HepG2 (cell line): ENCODE data around the gene DPP6. TPM values are rescaled to one million over a fixed set of nuclear protein-coding genes. Genes with fewer than 3 reads are reported as not detected.
A peak's percentile ranks its signal among the peaks of the same experiment; 100 is the strongest.

Source experiments
- FOXM1 ChIP-seq: sonication (generic); formaldehyde crosslinking; IDR thresholded peaks from 2 replicates; pipeline ENCODE4 v1.5.0; 2020; ENCODE audit warnings: missing genetic modification reagents
- IRF1 ChIP-seq: sonication (generic); formaldehyde crosslinking; IDR thresholded peaks from 2 replicates; pipeline ENCODE4 v1.4.0; 2020; ENCODE audit warnings: low read depth, mild to moderate bottlenecking, missing genetic modification reagents
- KLF13 ChIP-seq: sonication (generic); formaldehyde crosslinking; IDR thresholded peaks from 2 replicates; pipeline ENCODE4 v1.4.0; 2020; ENCODE audit warnings: mild to moderate bottlenecking, missing genetic modification reagents
- LBX2 ChIP-seq: sonication (generic); formaldehyde crosslinking; IDR thresholded peaks from 2 replicates; pipeline ENCODE4 v1.5.0; 2020; ENCODE audit warnings: missing genetic modification reagents, mild to moderate bottlenecking, borderline replicate concordance
- MAFK ChIP-seq, 2 experiments: IDR thresholded peaks in 1 of 2; conservative IDR thresholded peaks in 1 of 2; 2 replicates each; pipeline ENCODE4 v1.6.1; 2011; ENCODE audit warnings: improper control_type of control experiment in 2 of 2, low read length in 2 of 2
- MEIS1 ChIP-seq: sonication (generic); formaldehyde crosslinking; IDR thresholded peaks from 2 replicates; pipeline ENCODE4 v1.9.0; 2021; ENCODE audit warnings: mild to moderate bottlenecking, missing genetic modification reagents, moderate library complexity, borderline replicate concordance
- NCOA2 ChIP-seq: sonication (generic); formaldehyde crosslinking; IDR thresholded peaks from 2 replicates; pipeline ENCODE4 v1.8.0; 2022; ENCODE audit warnings: inconsistent platforms
- PATZ1 ChIP-seq: sonication (generic); formaldehyde crosslinking; IDR thresholded peaks from 2 replicates; pipeline ENCODE4 v1.4.0; 2020; ENCODE audit warnings: missing genetic modification reagents
- RARG ChIP-seq: sonication (generic); formaldehyde crosslinking; IDR thresholded peaks from 2 replicates; pipeline ENCODE4 v1.4.0; 2020; ENCODE audit warnings: low read depth, mild to moderate bottlenecking, missing genetic modification reagents
- REXO4 ChIP-seq: sonication (generic); formaldehyde crosslinking; IDR thresholded peaks from 2 replicates; pipeline ENCODE4 v1.8.0; 2022; ENCODE audit warnings: missing genetic modification reagents, mild to moderate bottlenecking, borderline replicate concordance
- SIX4 ChIP-seq: sonication (generic); formaldehyde crosslinking; IDR thresholded peaks from 2 replicates; pipeline ENCODE4 v1.4.0; 2020; ENCODE audit warnings: missing genetic modification reagents
- TOPORS ChIP-seq: sonication (generic); formaldehyde crosslinking; IDR thresholded peaks from 2 replicates; pipeline ENCODE4 v1.8.0; 2023; ENCODE audit warnings: mild to moderate bottlenecking, missing genetic modification reagents
- UBTF ChIP-seq: sonication (generic); formaldehyde crosslinking; IDR thresholded peaks from 2 replicates; pipeline ENCODE4 v1.4.0; 2020; ENCODE audit warnings: mild to moderate bottlenecking, missing genetic modification reagents
- ZBTB4 ChIP-seq: sonication (generic); formaldehyde crosslinking; IDR thresholded peaks from 2 replicates; pipeline ENCODE4 v1.4.0; 2020; ENCODE audit warnings: missing genetic modification reagents, mild to moderate bottlenecking, borderline replicate concordance
- ZFP37 ChIP-seq: sonication (generic); formaldehyde crosslinking; IDR thresholded peaks from 2 replicates; pipeline ENCODE4 v1.4.0; 2020; ENCODE audit warnings: missing genetic modification reagents, borderline replicate concordance
- ZFP82 ChIP-seq: sonication (generic); formaldehyde crosslinking; IDR thresholded peaks from 2 replicates; pipeline ENCODE4 v1.5.1; 2020; ENCODE audit warnings: mild to moderate bottlenecking, missing genetic modification reagents, borderline replicate concordance
- ZFX ChIP-seq: sonication (generic); formaldehyde crosslinking; IDR thresholded peaks from 2 replicates; pipeline ENCODE4 v1.4.0; 2020; ENCODE audit warnings: mild to moderate bottlenecking, low read depth, missing genetic modification reagents, moderate library complexity
- ZNF33A ChIP-seq: sonication (generic); formaldehyde crosslinking; IDR thresholded peaks from 2 replicates; pipeline ENCODE4 v1.5.1; 2020; ENCODE audit warnings: missing genetic modification reagents, mild to moderate bottlenecking, moderate library complexity, borderline replicate concordance
- ZNF468 ChIP-seq: sonication (generic); formaldehyde crosslinking; IDR thresholded peaks from 2 replicates; pipeline ENCODE4 v1.8.0; 2022; ENCODE audit warnings: mild to moderate bottlenecking, moderate library complexity, missing genetic modification reagents
- ZNF678 ChIP-seq: sonication (generic); formaldehyde crosslinking; IDR thresholded peaks from 2 replicates; pipeline ENCODE4 v1.4.0; 2020; ENCODE audit warnings: mild to moderate bottlenecking, missing genetic modification reagents
- ZNF777 ChIP-seq: sonication (generic); formaldehyde crosslinking; IDR thresholded peaks from 2 replicates; pipeline ENCODE4 v1.4.0; 2020; ENCODE audit warnings: missing genetic modification reagents
- polyA plus RNA-seq, 8 experiments: library from polyadenylated mRNA; depleted of rRNA in 3 of 8; stranded (reverse) in 7 of 8; unstranded in 1 of 8; fragments of >200 nt; fragmentation: Illumina TruSeq in 4 of 8; extraction: Trizol in 4 of 8; gene quantifications; 2 replicates each; pipeline versions ENCODE4 v1.2.1 to v1.2.3, GENCODE V29; 2011 to 2016; ENCODE audit warnings: low read depth in 4 of 8, missing spikeins in 1 of 8, mixed read lengths in 1 of 8; ENCODE audit not compliant: insufficient read depth in 1 of 8
- total RNA-seq, 5 experiments: library from RNA; depleted of rRNA; stranded (reverse); fragments of >200 nt; fragmentation: Illumina TruSeq; extraction: Trizol; gene quantifications; 2 replicates each; pipeline ENCODE4 v1.2.3, GENCODE V29; 2016; ENCODE audit warnings: low read depth in 1 of 5

The DPP6 gene
- total and polyA plus RNA-seq, 2 of the 13 experiments (the other 11 are each of a cell fraction or from before 2014, with no cell fraction given) = not detected

GRCh38 chr7:154913638-154914307, 861.6 kb downstream of the DPP6 start (continued):
- TF ChIP-seq UBTF (CRISPR knock-in tag) (peak; percentile 55), ZBTB4 (peak; percentile 26; the same call in 1 of the 2 replicates), ZNF777 (CRISPR knock-in tag) (no peak), MAFK (conservative IDR thresholded peaks at IDR 0.05 in 1 of 2, IDR thresholded peaks at IDR 0.05 in 1 of 2; ENCODE audit: low read length in 2 of 2) (no peak), RARG (no peak), ZNF33A (CRISPR knock-in tag) (no peak), ZNF678 (CRISPR knock-in tag) (no peak), ZFP37 (CRISPR knock-in tag) (0 out of 2 replicates have a peak, but pooled peaks have one; percentile 35), TOPORS (CRISPR knock-in tag) (no peak), PATZ1 (CRISPR knock-in tag) (peak; percentile 70), MEIS1 (no peak), REXO4 (no peak), ZNF468 (CRISPR knock-in tag) (no peak), NCOA2 (peak; percentile 69), FOXM1 (no peak), KLF13 (CRISPR knock-in tag) (no peak), ZFP82 (CRISPR knock-in tag) (no peak; the same call in 1 of the 2 replicates), IRF1 (CRISPR knock-in tag) (no peak), ZFX (CRISPR knock-in tag) (peak; percentile 86), LBX2 (no peak), SIX4 (CRISPR knock-in tag) (0 out of 2 replicates have a peak, but pooled peaks have one; percentile 43)
